ENCODE results near the gene CACNA1G.

The CACNA1G gene

GRCh38 chr17:50558091-50558490, 2.4 kb upstream of the CACNA1G start:
- Histone ChIP-seq H3K9ac (ENCODE audit: low read depth, low read length, poor library complexity, severe bottlenecking) (no peak overlapping the region), H3K4me2 (ENCODE audit: low read depth, low read length, poor library complexity, severe bottlenecking) (no peak overlapping the region), H3K4me1 (ENCODE audit: insufficient read depth, low read length, poor library complexity, severe bottlenecking) (peaks cover 10% of the 10 kb centered on the region), H3K27me3 (ENCODE audit: insufficient read depth, low read length, poor library complexity, severe bottlenecking) (peaks cover 21% of the 10 kb centered on the region), H3K9me3 (ENCODE audit: insufficient read depth, low read depth, low read length) (no peaks in the 10 kb centered on the region), H3K4me3 (ENCODE audit: low read length, poor library complexity, severe bottlenecking) (no peak overlapping the region), H2AFZ (ENCODE audit: low read length) (no peak overlapping the region), H3K9me2 (replicated peaks; ENCODE audit: low read depth, low read length) (no peaks in the 10 kb centered on the region), H3K36me3 (ENCODE audit: insufficient read depth, low read length) (no peaks in the 10 kb centered on the region), H4K20me1 (ENCODE audit: insufficient read depth, low read length, poor library complexity, severe bottlenecking) (no peaks in the 10 kb centered on the region), H3F3A (ENCODE audit: low read depth) (no peaks in the 10 kb centered on the region), H3K79me2 (ENCODE audit: insufficient read depth, low read length) (no peaks in the 10 kb centered on the region)
- TF ChIP-seq CTCF (conservative IDR thresholded peaks at IDR 0.05; ENCODE audit: low read length) (no peak), EZH2phosphoT487 (IDR thresholded peaks at IDR 0.05; ENCODE audit: borderline replicate concordance) (no peak)

- TF ChIP-seq CTCF (conservative IDR thresholded peaks at IDR 0.05; ENCODE audit: low read length) (no peak), EZH2phosphoT487 (IDR thresholded peaks at IDR 0.05; ENCODE audit: borderline replicate concordance) (no peak)
- Histone ChIP-seq H2AFZ (ENCODE audit: low read length) (no peak overlapping the region), H3K27me3 (ENCODE audit: insufficient read depth, low read length, poor library complexity, severe bottlenecking) (peaks cover 21% of the 10 kb centered on the region), H3K79me2 (ENCODE audit: insufficient read depth, low read length) (no peaks in the 10 kb centered on the region), H4K20me1 (ENCODE audit: insufficient read depth, low read length, poor library complexity, severe bottlenecking) (no peaks in the 10 kb centered on the region), H3K9ac (ENCODE audit: low read depth, low read length, poor library complexity, severe bottlenecking) (no peak overlapping the region), H3F3A (ENCODE audit: low read depth) (no peaks in the 10 kb centered on the region), H3K36me3 (ENCODE audit: insufficient read depth, low read length) (no peaks in the 10 kb centered on the region), H3K4me3 (ENCODE audit: low read length, poor library complexity, severe bottlenecking) (no peak overlapping the region), H3K9me3 (ENCODE audit: insufficient read depth, low read depth, low read length) (no peaks in the 10 kb centered on the region), H3K4me1 (ENCODE audit: insufficient read depth, low read length, poor library complexity, severe bottlenecking) (peaks cover 10% of the 10 kb centered on the region), H3K9me2 (replicated peaks; ENCODE audit: low read depth, low read length) (no peaks in the 10 kb centered on the region), H3K4me2 (ENCODE audit: low read depth, low read length, poor library complexity, severe bottlenecking) (no peak overlapping the region)
Observed at GRCh38 chr17:50558581-50558940, 2.0 kb upstream of the CACNA1G start.

- no peak for TF ChIP-seq EZH2phosphoT487 (IDR thresholded peaks at IDR 0.05; ENCODE audit: borderline replicate concordance)
- no peak for TF ChIP-seq CTCF (conservative IDR thresholded peaks at IDR 0.05; ENCODE audit: low read length)
Observed at GRCh38 chr17:50558941-50559614, 1.4 kb upstream of the CACNA1G start.

More at GRCh38 chr17:50558941-50559614, 1.4 kb upstream of the CACNA1G start:
- H2AFZ ChIP-seq (ENCODE audit: low read length): no peak overlapping the region
- no peaks in the 10 kb centered on the region for H3F3A ChIP-seq (ENCODE audit: low read depth)
- H3K9me2 ChIP-seq (replicated peaks; ENCODE audit: low read depth, low read length): no peaks in the 10 kb centered on the region
- peaks cover 10% of the 10 kb centered on the region for H3K4me1 ChIP-seq (ENCODE audit: insufficient read depth, low read length, poor library complexity, severe bottlenecking)
- no peaks in the 10 kb centered on the region for H4K20me1 ChIP-seq (ENCODE audit: insufficient read depth, low read length, poor library complexity, severe bottlenecking)
- no peaks in the 10 kb centered on the region for H3K36me3 ChIP-seq (ENCODE audit: insufficient read depth, low read length)
- no peak overlapping the region for H3K4me3 ChIP-seq (ENCODE audit: low read length, poor library complexity, severe bottlenecking)
- no peak overlapping the region for H3K9ac ChIP-seq (ENCODE audit: low read depth, low read length, poor library complexity, severe bottlenecking)
- peaks cover 21% of the 10 kb centered on the region for H3K27me3 ChIP-seq (ENCODE audit: insufficient read depth, low read length, poor library complexity, severe bottlenecking)
- H3K9me3 ChIP-seq (ENCODE audit: insufficient read depth, low read depth, low read length): no peaks in the 10 kb centered on the region
- no peaks in the 10 kb centered on the region for H3K79me2 ChIP-seq (ENCODE audit: insufficient read depth, low read length)
- H3K4me2 ChIP-seq (ENCODE audit: low read depth, low read length, poor library complexity, severe bottlenecking): no peak overlapping the region

Measured in Loucy (cell line).